ENCODE results near the gene DAZAP1. TPM values are rescaled to one million over a fixed set of nuclear protein-coding genes. Genes with fewer than 3 reads are reported as not detected.
"Not testable (repeated sequence)": the region's sequence is repeated elsewhere in the genome, so short reads cannot be mapped to it uniquely, and the experiment has no call there.

DAZAP1 gene
- total RNA-seq, 2 donors from 2014 or later = 233 to 282 TPM

- Mint-ChIP-seq H3K27me3 (no peaks in the 10 kb centered on the region), H3K9me3 (no peaks in the 10 kb centered on the region), H3K4me1 (ENCODE audit: low read depth in 2 of 2) (peaks cover 0 to 11% of the 10 kb centered on the region in 2 donors), H3K36me3 (no peaks in the 10 kb centered on the region), H3K4me3 (peak overlapping the region; percentile 70), H3K27ac (no peak overlapping the region)
- no peak for DNase-seq (ENCODE audit: low spot score)
- peak; percentile 46 to 63 for ATAC-seq
Measured at GRCh38 chr19:1470305-1471009, 63.1 kb downstream of the DAZAP1 start.

GRCh38 chr19:1471010-1471514 is 63.7 kb downstream of the DAZAP1 start:
- ATAC-seq (peak; percentile 8 to 32), DNase-seq (ENCODE audit: low spot score) (no peak)
- H3K9me3 Mint-ChIP-seq = no peaks in the 10 kb centered on the region
- H3K36me3 Mint-ChIP-seq = no peaks in the 10 kb centered on the region
- peak overlapping the region; percentile 22 for H3K4me3 Mint-ChIP-seq
- no peaks in the 10 kb centered on the region for H3K27me3 Mint-ChIP-seq
- H3K27ac Mint-ChIP-seq = no peak overlapping the region
- peaks cover 0 to 11% of the 10 kb centered on the region in 2 donors for H3K4me1 Mint-ChIP-seq (ENCODE audit: low read depth in 2 of 2)

DNA sequence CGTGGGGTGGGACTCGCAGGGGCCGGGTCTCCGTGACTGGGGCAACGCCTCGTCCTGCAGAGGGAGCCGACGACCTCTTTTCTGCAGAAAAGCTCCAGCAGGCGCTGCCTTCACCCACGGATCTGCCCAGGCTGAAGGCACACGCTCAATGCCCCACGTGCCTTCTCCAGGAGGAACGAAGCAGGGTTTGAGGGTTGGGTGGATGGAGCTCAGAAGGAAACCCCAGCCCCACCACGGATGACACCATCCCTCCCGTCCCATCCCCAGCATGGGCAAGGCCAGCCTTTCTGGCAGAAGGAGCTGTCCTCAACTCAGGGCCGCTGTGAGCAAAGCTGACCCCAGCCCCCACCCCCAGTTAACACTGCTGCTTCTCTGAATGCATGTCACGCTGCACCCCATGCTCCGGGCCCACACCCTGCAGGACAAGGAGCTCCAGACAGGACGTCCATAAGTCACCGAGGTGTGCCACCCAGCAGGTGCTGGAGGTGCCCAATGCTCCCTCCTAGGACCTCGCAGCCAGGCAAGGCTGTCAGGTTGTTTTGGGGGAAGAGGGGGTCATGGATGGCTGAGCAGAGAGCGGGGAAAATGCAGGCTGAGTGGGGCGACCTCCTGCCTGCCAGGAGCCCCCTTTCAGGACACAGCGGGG is 64.3 kb downstream of the DAZAP1 start:
- Mint-ChIP-seq H3K4me1 (ENCODE audit: low read depth in 2 of 2) (peaks cover 0 to 11% of the 10 kb centered on the region in 2 donors), H3K27ac (no peak overlapping the region), H3K36me3 (no peaks in the 10 kb centered on the region), H3K4me3 (no peak overlapping the region), H3K27me3 (no peaks in the 10 kb centered on the region), H3K9me3 (no peaks in the 10 kb centered on the region)
- ATAC-seq (no peak), DNase-seq (ENCODE audit: low spot score) (no peak)

GRCh38 chr19:1472231-1473084 is 65.1 kb downstream of the DAZAP1 start:
- no peak for ATAC-seq
- no peak for DNase-seq (ENCODE audit: low spot score)
- Mint-ChIP-seq H3K4me1 (ENCODE audit: low read depth in 2 of 2) (peaks cover 4 to 15% of the 10 kb centered on the region in 2 donors), H3K4me3 (no peak overlapping the region), H3K9me3 (no peaks in the 10 kb centered on the region), H3K36me3 (no peaks in the 10 kb centered on the region), H3K27me3 (no peaks in the 10 kb centered on the region), H3K27ac (no peak overlapping the region)

GRCh38 chr19:1473085-1473851 is 65.9 kb downstream of the DAZAP1 start:
- Mint-ChIP-seq H3K27me3 (no peaks in the 10 kb centered on the region), H3K4me1 (ENCODE audit: low read depth in 2 of 2) (peaks cover 4 to 16% of the 10 kb centered on the region in 2 donors), H3K4me3 (no peak overlapping the region), H3K27ac (no peak overlapping the region), H3K36me3 (no peaks in the 10 kb centered on the region), H3K9me3 (no peaks in the 10 kb centered on the region)
- DNase-seq (ENCODE audit: low spot score) (no peak), ATAC-seq (no peak)

DNA sequence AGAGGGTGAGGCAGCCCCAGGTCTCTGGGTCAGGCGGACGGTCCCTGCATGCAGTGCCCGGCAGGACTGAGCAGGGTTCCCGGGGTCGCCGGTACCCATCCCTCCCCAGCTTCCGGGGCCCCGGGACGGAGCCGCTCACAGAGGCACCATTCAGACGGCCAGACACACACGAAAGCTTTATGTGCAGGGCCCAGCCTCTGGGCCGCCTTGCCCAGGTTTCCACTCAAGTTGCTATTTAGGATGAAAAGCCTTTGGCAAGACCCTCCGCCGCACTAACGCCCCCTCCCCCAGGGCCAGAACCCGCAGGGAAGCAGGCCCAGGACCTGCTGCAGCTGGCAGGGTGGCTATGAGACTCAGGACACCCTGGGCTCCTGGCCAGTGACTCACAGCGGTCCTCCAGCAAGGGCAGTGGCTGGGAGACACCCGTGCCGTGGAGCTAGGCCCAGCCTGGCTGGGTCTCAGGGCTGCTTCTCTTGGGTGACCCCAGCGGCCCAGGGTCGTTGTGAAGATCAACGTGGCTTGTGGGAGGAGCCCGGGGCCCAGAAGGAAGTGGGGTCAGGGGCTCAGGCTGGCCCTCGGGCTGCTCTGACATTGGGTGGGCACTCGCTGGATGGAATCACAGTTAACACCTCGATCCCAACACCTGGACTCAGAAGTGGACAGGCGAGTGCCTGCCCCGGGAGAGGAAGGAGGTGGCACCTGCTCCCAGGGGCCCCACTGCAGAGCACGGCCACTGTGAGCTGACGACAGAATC is 66.8 kb downstream of the DAZAP1 start:
- peaks cover 4% of the 10 kb centered on the region for H3K36me3 Mint-ChIP-seq
- no peaks in the 10 kb centered on the region for H3K27me3 Mint-ChIP-seq
- ATAC-seq (no peak), DNase-seq (ENCODE audit: low spot score) (no peak)
- H3K4me3 Mint-ChIP-seq = no peak overlapping the region
- peaks cover 8 to 19% of the 10 kb centered on the region in 2 donors for H3K4me1 Mint-ChIP-seq (ENCODE audit: low read depth in 2 of 2)
- H3K27ac Mint-ChIP-seq = no peak overlapping the region
- H3K9me3 Mint-ChIP-seq = no peaks in the 10 kb centered on the region

DNA sequence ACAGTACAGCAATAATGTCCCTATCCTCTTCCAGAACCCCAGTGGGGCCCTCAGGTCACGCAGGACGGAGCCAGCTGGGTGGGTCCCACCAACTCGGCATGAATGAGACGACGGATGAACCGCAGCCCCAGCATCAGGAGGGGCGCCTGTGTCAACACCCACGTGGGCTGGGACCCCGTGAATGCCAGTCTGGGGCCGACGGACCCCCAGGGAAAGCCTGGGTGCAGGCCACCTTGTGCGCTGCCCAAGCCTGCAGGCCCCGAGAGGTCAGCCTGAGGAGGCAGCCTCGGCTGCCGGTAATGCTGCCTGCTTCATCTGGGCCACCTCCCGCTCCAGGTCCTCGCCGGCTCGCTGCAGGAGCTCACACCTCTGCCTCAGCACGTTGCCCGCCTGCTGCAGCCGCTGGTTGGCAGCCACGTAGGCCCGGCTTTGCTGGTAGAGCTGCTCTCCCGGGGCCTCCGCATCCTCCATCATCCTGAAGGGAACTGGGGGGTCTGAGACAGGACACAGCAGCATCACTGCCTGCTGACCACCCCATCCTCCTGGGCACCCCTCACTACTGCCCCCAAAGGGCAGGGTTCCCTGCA is 67.5 kb downstream of the DAZAP1 start:
- peaks cover 6% of the 10 kb centered on the region for H3K36me3 Mint-ChIP-seq
- H3K4me3 Mint-ChIP-seq = no peak overlapping the region
- H3K4me1 Mint-ChIP-seq (ENCODE audit: low read depth in 2 of 2) = peaks cover 10 to 21% of the 10 kb centered on the region in 2 donors
- H3K27ac Mint-ChIP-seq = no peak overlapping the region
- DNase-seq (ENCODE audit: low spot score) (no peak), ATAC-seq (no peak)
- no peaks in the 10 kb centered on the region for H3K9me3 Mint-ChIP-seq
- no peaks in the 10 kb centered on the region for H3K27me3 Mint-ChIP-seq

- Mint-ChIP-seq H3K9me3 (no peaks in the 10 kb centered on the region), H3K27me3 (no peaks in the 10 kb centered on the region), H3K36me3 (peaks cover 6% of the 10 kb centered on the region), H3K4me3 (no peak overlapping the region), H3K27ac (no peak overlapping the region), H3K4me1 (ENCODE audit: low read depth in 2 of 2) (peaks cover 16 to 18% of the 10 kb centered on the region in 2 donors)
- ATAC-seq (no peak), DNase-seq (ENCODE audit: low spot score) (no peak)
Measured at GRCh38 chr19:1475751-1476437, 68.5 kb downstream of the DAZAP1 start.

- H3K36me3 Mint-ChIP-seq; DNase-seq (ENCODE audit: low spot score); H3K9me3 Mint-ChIP-seq; H3K27me3 Mint-ChIP-seq; H3K27ac Mint-ChIP-seq; ATAC-seq: not testable (repeated sequence)
- H3K4me1 Mint-ChIP-seq (ENCODE audit: low read depth in 2 of 2) = peaks cover 16% of the 10 kb centered on the region in 2 donors
- peak overlapping the region; percentile 38 for H3K4me3 Mint-ChIP-seq
Measured at GRCh38 chr19:1477056-1477455, 69.7 kb downstream of the DAZAP1 start.

GRCh38 chr19:1478934-1479707 is 71.7 kb downstream of the DAZAP1 start, which contains the start of gene C19orf25:
Gene C19orf25 (minus strand): TSS chr19:1479215. CDS start chr19:1478903, 312 bp downstream.
- H3K27me3 Mint-ChIP-seq = no peaks in the 10 kb centered on the region
- H3K9me3 Mint-ChIP-seq = no peaks in the 10 kb centered on the region
- H3K4me1 Mint-ChIP-seq (ENCODE audit: low read depth in 2 of 2) = peaks cover 10 to 16% of the 10 kb centered on the region in 2 donors
- DNase-seq (ENCODE audit: low spot score) (peak; percentile 95), ATAC-seq (peak; percentile 96 to 98)
- H3K36me3 Mint-ChIP-seq = peaks cover 6% of the 10 kb centered on the region
- peak within 1 kb of the TSS; percentile 96 for H3K4me3 Mint-ChIP-seq
- H3K27ac Mint-ChIP-seq = peak within 1 kb of the TSS; percentile 80 to 89

DNA sequence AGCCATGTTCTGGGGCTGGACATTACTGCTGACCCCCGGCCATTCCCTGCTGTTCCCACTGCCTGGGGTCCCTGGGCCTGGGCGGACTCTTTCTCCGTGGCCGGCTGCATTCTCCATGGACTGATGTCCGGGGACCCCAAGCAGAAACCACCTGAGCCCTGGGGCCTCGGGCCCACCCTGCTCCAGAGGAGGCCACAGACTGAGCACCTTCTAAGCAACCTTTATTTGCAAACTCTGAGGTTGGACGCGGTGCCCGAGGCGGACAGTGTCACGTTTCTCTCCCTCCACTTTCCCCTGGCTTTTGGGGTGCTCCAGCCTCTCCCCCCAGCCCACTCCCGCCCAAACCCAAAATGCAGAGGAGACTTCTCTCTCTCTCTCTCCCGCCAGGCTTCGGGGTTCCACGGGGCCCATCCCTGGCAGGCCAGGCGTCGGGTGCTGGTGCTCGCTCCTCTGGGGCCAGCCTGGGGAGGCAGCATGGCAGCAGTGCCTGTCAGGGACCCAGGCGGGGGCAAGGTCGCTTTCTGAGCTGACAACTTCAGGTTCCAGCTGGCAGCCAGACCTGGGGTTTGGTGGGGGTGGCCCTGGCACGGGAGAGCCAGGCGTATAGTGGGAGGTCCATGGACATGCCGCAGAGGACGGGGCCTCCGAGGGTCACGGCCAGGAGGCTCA is 74.0 kb downstream of the DAZAP1 start:
- H3K36me3 Mint-ChIP-seq = peaks cover 6% of the 10 kb centered on the region
- H3K4me1 Mint-ChIP-seq (ENCODE audit: low read depth in 2 of 2) = peaks cover 10 to 16% of the 10 kb centered on the region in 2 donors
- H3K4me3 Mint-ChIP-seq = no peak overlapping the region
- no peak overlapping the region for H3K27ac Mint-ChIP-seq
- H3K9me3 Mint-ChIP-seq = no peaks in the 10 kb centered on the region
- ATAC-seq (no peak), DNase-seq (ENCODE audit: low spot score) (no peak)
- no peaks in the 10 kb centered on the region for H3K27me3 Mint-ChIP-seq

All from natural killer cell treated with Interleukin-12 subunit alpha and Interleukin-12 subunit beta and Interleukin-15 and Interleukin-18, amount 100 ng/mL, for 72 hours (primary cell).